Keratinocyte (primary cell): ENCODE measurements around the gene HRAS. TPM values are rescaled to one million over a fixed set of nuclear protein-coding genes. Genes with fewer than 3 reads are reported as not detected.
A peak's percentile ranks its signal among the peaks of the same experiment; 100 is the strongest.
"Not testable (repeated sequence)": the region's sequence is repeated elsewhere in the genome, so short reads cannot be mapped to it uniquely, and the experiment has no call there.

Source experiments
- DNase-seq: peaks from one replicate; pipeline ENCODE4 v3.0.0-alpha.2; 2011; ENCODE audit warnings: low read depth, missing footprints, low spot score
- FAIRE-seq: peaks from 2 replicates; lab custom pipeline; 2011; peaks lifted over from hg19 to GRCh38; lab: Jason Lieb, UNC
- H2AFZ ChIP-seq: 2 replicates; pipeline ENCODE4 v1.6.0; 2012; ENCODE audit warnings: low read length, control low read depth, inconsistent platforms; ENCODE audit not compliant: control insufficient read depth
- H3K27ac ChIP-seq: 2 replicates; pipeline ENCODE4 v1.5.1; 2011; ENCODE audit warnings: low read length; ENCODE audit not compliant: control insufficient read depth, insufficient read depth
- H3K27me3 ChIP-seq: 3 replicates; pipeline ENCODE4 v1.6.0; 2011; ENCODE audit warnings: low read length; ENCODE audit not compliant: control insufficient read depth, insufficient read depth; ENCODE audit errors: extremely low read depth
- H3K36me3 ChIP-seq, 2 experiments: 2 replicates in 1 of 2; 3 replicates in 1 of 2; pipeline ENCODE4 v1.5.1; 2011; ENCODE audit warnings: low read length in 2 of 2, mild to moderate bottlenecking in 1 of 2; ENCODE audit not compliant: control insufficient read depth in 2 of 2, insufficient read depth in 2 of 2; ENCODE audit errors: extremely low read depth in 1 of 2
- H3K4me1 ChIP-seq: 3 replicates; pipeline ENCODE4 v1.5.1; 2011; ENCODE audit warnings: low read length; ENCODE audit not compliant: control insufficient read depth, insufficient read depth; ENCODE audit errors: extremely low read depth
- H3K4me2 ChIP-seq: 3 replicates; pipeline ENCODE4 v1.6.0; 2011; ENCODE audit warnings: low read depth, low read length; ENCODE audit not compliant: control insufficient read depth, insufficient read depth; ENCODE audit errors: extremely low read depth
- H3K4me3 ChIP-seq, 3 experiments: fragments of 200-600 bp in 1 of 3; sonication (generic) in 1 of 3; 2 replicates in 2 of 3; 3 replicates in 1 of 3; pipeline ENCODE4 v1.5.1; 2011 to 2016; ENCODE audit warnings: low read length in 3 of 3, mild to moderate bottlenecking in 3 of 3, control low read depth in 2 of 3, inconsistent platforms in 1 of 3, low read depth in 1 of 3, mixed read lengths in 1 of 3, mixed run types in 1 of 3, moderate library complexity in 1 of 3; ENCODE audit not compliant: control insufficient read depth in 2 of 3, insufficient read depth in 2 of 3; ENCODE audit errors: extremely low read depth in 1 of 3
- H3K79me2 ChIP-seq: 2 replicates; pipeline ENCODE4 v1.6.0; 2012; ENCODE audit warnings: low read length; ENCODE audit not compliant: control insufficient read depth, insufficient read depth
- H3K9ac ChIP-seq: 3 replicates; pipeline ENCODE4 v1.6.0; 2011; ENCODE audit warnings: low read length; ENCODE audit not compliant: control insufficient read depth, insufficient read depth; ENCODE audit errors: extremely low read depth
- H3K9me1 ChIP-seq: 3 replicates; pipeline ENCODE4 v1.6.0; 2011; ENCODE audit warnings: low read length; ENCODE audit not compliant: control insufficient read depth, insufficient read depth; ENCODE audit errors: extremely low read depth
- H3K9me3 ChIP-seq: 2 replicates; pipeline ENCODE4 v1.5.1; 2012; ENCODE audit warnings: low read depth, low read length; ENCODE audit not compliant: control insufficient read depth
- H4K20me1 ChIP-seq: 3 replicates; pipeline ENCODE4 v1.6.0; 2011; ENCODE audit warnings: low read length; ENCODE audit not compliant: control insufficient read depth, insufficient read depth; ENCODE audit errors: extremely low read depth
- EZH2 ChIP-seq: IDR thresholded peaks from one replicate; pipeline ENCODE4 v1.6.1; 2012; ENCODE audit warnings: inconsistent platforms, mild to moderate bottlenecking, low read length, moderate library complexity
- dilution Hi-C: fragments of 300-500 bp; cut with MboI; formaldehyde crosslinking; loops from one replicate; pipeline ENCODE4 v1.7.0; 2020; ENCODE audit warnings: low sequenced_read_pairs; ENCODE audit not compliant: extremely low pct_ligation_motif_present
- polyA plus RNA-seq, 5 experiments: library from polyadenylated mRNA; depleted of rRNA in 3 of 5; stranded (reverse) in 3 of 5; stranded (forward) in 1 of 5; unstranded in 1 of 5; fragments of >200 nt; gene quantifications; 1 replicate in 1 of 5; 2 replicates in 3 of 5; 3 replicates in 1 of 5; pipeline versions ENCODE4 v1.2.1 to v1.2.3, GENCODE V29; 2011 to 2012; ENCODE audit warnings: missing spikeins in 2 of 5, low read depth in 1 of 5, low replicate concordance in 1 of 5
- TF ChIP-seq, protein P1 (sequence below), 3 experiments: IDR thresholded peaks in 1 of 3; conservative IDR thresholded peaks in 1 of 3; optimal IDR thresholded peaks in 1 of 3; 2 replicates in 2 of 3; 3 replicates in 1 of 3; pipeline versions ENCODE3 to v1.5.1; 2011; ENCODE audit warnings: low read length in 3 of 3, mild to moderate bottlenecking in 3 of 3, moderate library complexity in 2 of 3, control low read depth in 1 of 3, inconsistent platforms in 1 of 3; ENCODE audit not compliant: insufficient read depth in 2 of 3; ENCODE audit errors: extremely low read depth in 1 of 3

HRAS gene
- polyA plus RNA-seq, 1 donor (not counting 4 experiments of a cell fraction or from before 2014, with no cell fraction given): 112 TPM

DNA sequence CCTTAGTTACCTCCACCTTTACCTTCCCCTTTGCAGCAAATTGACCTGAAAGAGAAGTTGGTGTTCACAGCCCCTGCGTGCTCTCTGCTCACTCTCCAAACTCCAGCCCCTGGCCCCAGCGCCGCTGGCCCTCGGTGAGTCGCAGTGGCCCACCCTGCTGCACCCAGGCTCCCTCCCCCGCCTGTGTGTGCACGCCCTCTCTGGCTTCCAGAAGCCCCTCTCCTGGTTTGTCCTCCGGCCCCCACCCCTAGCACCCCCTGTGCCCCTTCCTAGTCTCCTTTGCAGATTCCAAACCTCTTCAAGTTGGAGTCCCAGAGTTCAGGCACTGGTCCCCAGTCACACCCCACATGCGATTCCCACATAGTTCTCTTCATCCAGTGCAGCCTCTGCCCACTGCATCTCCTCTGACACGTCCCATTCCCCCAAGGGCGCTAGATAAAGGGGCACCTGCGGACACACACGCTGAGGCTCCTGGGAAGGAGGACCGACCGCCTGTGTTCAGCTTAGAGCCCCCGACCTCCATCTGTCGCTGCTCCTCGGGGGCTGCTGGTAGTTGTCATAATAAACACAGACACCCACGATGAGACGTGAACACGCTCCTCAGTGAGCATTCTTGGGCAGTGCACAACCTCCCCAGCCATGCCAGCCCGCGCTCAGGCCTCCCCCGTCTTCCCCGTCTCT, 39.4 kb upstream of the HRAS start:
- DNase-seq (no peak), FAIRE-seq (no peak)
- Histone ChIP-seq H3K9ac (peak overlapping the region; percentile 58), H3K4me2 (peak overlapping the region; percentile 89), H3K4me1 (peaks cover 33% of the 10 kb centered on the region), H3K27me3 (no peaks in the 10 kb centered on the region), H3K79me2 (peaks cover 31% of the 10 kb centered on the region), H3K27ac (no peak overlapping the region), H3K9me1 (peaks cover 8% of the 10 kb centered on the region), H4K20me1 (peaks cover 27% of the 10 kb centered on the region), H3K9me3 (no peaks in the 10 kb centered on the region), H2AFZ (peak overlapping the region; percentile 80), H3K4me3 (peak overlapping the region; percentile 54 to 73 (median 68)), H3K36me3 (peaks cover 2 to 4% of the 10 kb centered on the region in 2 experiments)
- dilution Hi-C loops: no loop called here
- no peak for TF ChIP-seq EZH2

DNA sequence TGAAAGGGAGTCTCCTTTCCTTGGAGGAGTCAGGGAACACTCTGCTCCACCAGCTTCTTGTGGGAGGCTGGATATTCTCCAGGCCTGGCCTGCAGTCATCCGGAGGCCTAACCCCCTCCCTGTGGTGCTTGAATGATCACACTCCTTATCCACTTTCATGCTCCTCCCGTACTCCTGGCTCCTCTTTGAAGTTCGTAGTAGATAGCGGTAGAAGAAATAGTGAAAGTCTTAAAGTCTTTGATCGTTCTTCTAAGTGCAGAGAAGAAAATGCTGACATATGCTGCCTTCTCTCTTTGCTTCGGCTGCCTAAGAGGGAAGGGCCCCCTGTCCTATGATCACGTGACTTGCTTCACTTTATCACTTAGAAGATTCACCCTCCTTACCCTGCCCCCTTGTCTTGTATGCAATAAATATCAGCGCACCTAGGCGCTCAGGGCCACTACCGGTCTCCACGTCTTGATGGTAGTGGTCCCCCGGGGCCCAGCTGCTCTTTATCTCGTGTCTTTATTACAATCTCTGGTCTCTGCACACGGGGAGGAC, 38.7 kb upstream of the HRAS start:
- H3K27me3 ChIP-seq, H3K4me3 ChIP-seq, H2AFZ ChIP-seq, H3K9ac ChIP-seq, H3K9me3 ChIP-seq, H3K36me3 ChIP-seq, H3K9me1 ChIP-seq, dilution Hi-C loops, H3K27ac ChIP-seq, FAIRE-seq, DNase-seq: not testable (repeated sequence)
- H3K4me1 ChIP-seq: peaks cover 34% of the 10 kb centered on the region
- peak overlapping the region; percentile 89 for H3K4me2 ChIP-seq
- H4K20me1 ChIP-seq: peaks cover 20% of the 10 kb centered on the region
- peaks cover 24% of the 10 kb centered on the region for H3K79me2 ChIP-seq

DNA sequence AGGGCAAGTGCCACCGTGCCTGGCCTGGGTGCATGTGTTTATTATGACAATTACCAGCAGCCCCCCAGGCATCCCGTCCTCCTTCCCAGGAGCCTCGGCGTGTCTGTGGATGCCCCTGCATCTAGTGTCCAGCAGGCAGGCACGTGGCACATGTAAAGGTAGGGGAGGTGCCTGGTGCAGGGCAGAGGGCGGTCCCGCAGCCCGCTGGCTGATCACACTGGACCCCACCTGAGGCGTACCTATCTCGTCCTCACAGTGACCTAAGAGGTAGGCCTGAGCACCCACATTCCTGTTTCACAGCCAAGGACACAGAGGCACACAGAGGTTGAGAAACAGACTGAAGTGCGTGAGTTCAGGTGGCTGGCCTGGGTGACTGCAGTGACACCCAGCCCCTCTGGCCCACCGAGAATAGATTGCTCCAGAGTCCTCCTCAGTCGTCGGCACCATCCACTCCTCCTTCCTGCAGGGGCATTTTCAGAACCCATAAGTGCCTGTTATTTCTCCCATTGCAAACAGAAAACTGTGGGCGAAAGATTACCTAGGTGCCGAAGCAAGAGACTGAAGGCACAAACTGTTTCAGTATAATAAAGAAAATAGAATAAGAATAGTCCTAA, 37.9 kb upstream of the HRAS start:
- Histone ChIP-seq H3K36me3 (peaks cover 0 to 2% of the 10 kb centered on the region in 2 experiments), H3K4me3 (no peak overlapping the region), H2AFZ (no peak overlapping the region), H3K27ac (no peak overlapping the region), H3K4me1 (peaks cover 33% of the 10 kb centered on the region), H3K9ac (no peak overlapping the region), H3K9me1 (peaks cover 3% of the 10 kb centered on the region), H3K79me2 (peaks cover 16% of the 10 kb centered on the region), H3K9me3 (no peaks in the 10 kb centered on the region), H3K4me2 (no peak overlapping the region), H3K27me3 (no peaks in the 10 kb centered on the region), H4K20me1 (peaks cover 13% of the 10 kb centered on the region)
- dilution Hi-C loops: no loop called here
- FAIRE-seq (no peak), DNase-seq (no peak)
- TF ChIP-seq, protein P1, sequence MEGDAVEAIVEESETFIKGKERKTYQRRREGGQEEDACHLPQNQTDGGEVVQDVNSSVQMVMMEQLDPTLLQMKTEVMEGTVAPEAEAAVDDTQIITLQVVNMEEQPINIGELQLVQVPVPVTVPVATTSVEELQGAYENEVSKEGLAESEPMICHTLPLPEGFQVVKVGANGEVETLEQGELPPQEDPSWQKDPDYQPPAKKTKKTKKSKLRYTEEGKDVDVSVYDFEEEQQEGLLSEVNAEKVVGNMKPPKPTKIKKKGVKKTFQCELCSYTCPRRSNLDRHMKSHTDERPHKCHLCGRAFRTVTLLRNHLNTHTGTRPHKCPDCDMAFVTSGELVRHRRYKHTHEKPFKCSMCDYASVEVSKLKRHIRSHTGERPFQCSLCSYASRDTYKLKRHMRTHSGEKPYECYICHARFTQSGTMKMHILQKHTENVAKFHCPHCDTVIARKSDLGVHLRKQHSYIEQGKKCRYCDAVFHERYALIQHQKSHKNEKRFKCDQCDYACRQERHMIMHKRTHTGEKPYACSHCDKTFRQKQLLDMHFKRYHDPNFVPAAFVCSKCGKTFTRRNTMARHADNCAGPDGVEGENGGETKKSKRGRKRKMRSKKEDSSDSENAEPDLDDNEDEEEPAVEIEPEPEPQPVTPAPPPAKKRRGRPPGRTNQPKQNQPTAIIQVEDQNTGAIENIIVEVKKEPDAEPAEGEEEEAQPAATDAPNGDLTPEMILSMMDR (optimal IDR thresholded peaks at IDR 0.05 in 1 of 3, IDR thresholded peaks at IDR 0.05 in 1 of 3, conservative IDR thresholded peaks at IDR 0.05 in 1 of 3; ENCODE audit: extremely low read depth in 1 of 3, insufficient read depth in 2 of 3, low read length in 3 of 3): no peak
- no peak for TF ChIP-seq EZH2
